Esophagus squamous epithelium (tissue), 5 donors: ENCODE data around the gene LCN9. TPM values are rescaled to one million over a fixed set of nuclear protein-coding genes. Genes with fewer than 3 reads are reported as not detected.
"Not testable (repeated sequence)": the region's sequence is repeated elsewhere in the genome, so short reads cannot be mapped to it uniquely, and the experiment has no call there.

Experiments used
- DNase-seq: peaks from one replicate; lab custom pipeline; 2025; lab: John Stamatoyannopoulos, UW
- H3K27ac ChIP-seq, 4 donors: fragments of 200-600 bp; sonication (generic); one replicate each; pipeline ENCODE4 v1.5.1; 2016 to 2019; ENCODE audit warnings: mild to moderate bottlenecking in 1 of 4
- H3K27me3 ChIP-seq, 4 donors: fragments of 200-600 bp; sonication (generic); 1 replicate in 3 of 4; 2 replicates in 1 of 4; pipeline versions ENCODE4 v1.5.1 to v1.6.0; 2017 to 2021; ENCODE audit warnings: antibody characterized with exemption in 1 of 4
- H3K36me3 ChIP-seq, 3 donors: fragments of 200-600 bp; sonication (generic); one replicate each; pipeline ENCODE4 v1.5.1; 2016 to 2019
- H3K4me1 ChIP-seq, 3 donors: fragments of 200-600 bp; sonication (generic); one replicate each; pipeline ENCODE4 v1.5.1; 2017 to 2019
- H3K4me3 ChIP-seq, 4 donors: fragments of 200-600 bp; sonication (generic); 1 replicate in 3 of 4; 2 replicates in 1 of 4; pipeline ENCODE4 v1.5.1; 2016 to 2019; ENCODE audit warnings: mild to moderate bottlenecking in 2 of 4, moderate library complexity in 1 of 4
- H3K9me3 ChIP-seq, 3 donors: fragments of 200-600 bp; sonication (generic); one replicate each; pipeline ENCODE4 v1.5.1; 2016 to 2019
- POLR2A ChIP-seq, 4 donors: fragments of 450-650 bp; IDR thresholded peaks; one replicate each; pipeline ENCODE4 v1.6.1; 2017; ENCODE audit warnings: antibody characterized with exemption in 4 of 4, mild to moderate bottlenecking in 4 of 4, moderate library complexity in 3 of 4
- WGBS, 2 donors: methylation state at CpG; one replicate each; pipeline ENCODE4 v1.1.5; 2018; 5-methylcytosine and 5-hydroxymethylcytosine counted together
- intact Hi-C: fragments of 100-400 bp; cut with DNase I; formaldehyde crosslinking; loops from one replicate; pipeline ENCODE4 v1.15.0; 2022
- total RNA-seq, 4 donors: library from RNA; depleted of rRNA; stranded (reverse); fragments of >200 nt; gene quantifications; one replicate each; pipeline ENCODE4 v1.1.0, GENCODE V29; 2016
- TF ChIP-seq, protein P1 (sequence below), 6 experiments: fragments of 450-650 bp in 4 of 6; fragments of 200-600 bp in 2 of 6; sonication (generic) in 2 of 6; IDR thresholded peaks; one replicate each; pipeline ENCODE4 v1.5.1; 2016 to 2019; ENCODE audit warnings: antibody characterized with exemption in 6 of 6, mild to moderate bottlenecking in 4 of 6, moderate library complexity in 4 of 6
- donor health status: DM: yes; HTN: yes; CAD: no.

The LCN9 gene
- total RNA-seq, 4 donors from 2014 or later: not detected

DNA sequence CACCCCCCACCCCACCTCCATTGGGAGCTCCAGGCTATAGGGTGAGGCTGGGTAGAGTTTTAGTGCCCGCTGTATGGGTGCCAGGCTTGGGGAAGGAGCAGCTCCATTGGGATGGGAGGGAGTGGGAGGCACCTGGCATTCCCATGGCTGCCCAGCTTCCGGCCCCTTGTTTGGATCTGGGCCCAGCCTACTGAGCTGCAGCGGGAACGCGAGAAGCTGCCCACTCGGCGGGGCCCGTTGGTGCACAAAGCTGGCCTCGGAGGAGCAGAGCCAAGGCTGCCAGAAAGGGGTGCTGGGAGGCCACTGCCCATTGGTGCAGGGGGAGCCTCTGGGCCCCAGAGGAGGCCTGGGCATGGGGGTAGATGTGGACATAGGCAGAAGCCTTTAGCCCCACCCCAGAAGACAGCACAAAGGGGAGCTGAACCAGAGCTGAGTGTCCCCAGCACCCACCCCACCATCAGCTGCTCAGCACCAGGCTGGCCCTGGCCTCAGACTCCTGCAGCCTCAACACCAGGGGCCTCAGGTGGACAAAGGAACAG, 4.4 kb downstream of the LCN9 start:
- TF ChIP-seq, protein P1, sequence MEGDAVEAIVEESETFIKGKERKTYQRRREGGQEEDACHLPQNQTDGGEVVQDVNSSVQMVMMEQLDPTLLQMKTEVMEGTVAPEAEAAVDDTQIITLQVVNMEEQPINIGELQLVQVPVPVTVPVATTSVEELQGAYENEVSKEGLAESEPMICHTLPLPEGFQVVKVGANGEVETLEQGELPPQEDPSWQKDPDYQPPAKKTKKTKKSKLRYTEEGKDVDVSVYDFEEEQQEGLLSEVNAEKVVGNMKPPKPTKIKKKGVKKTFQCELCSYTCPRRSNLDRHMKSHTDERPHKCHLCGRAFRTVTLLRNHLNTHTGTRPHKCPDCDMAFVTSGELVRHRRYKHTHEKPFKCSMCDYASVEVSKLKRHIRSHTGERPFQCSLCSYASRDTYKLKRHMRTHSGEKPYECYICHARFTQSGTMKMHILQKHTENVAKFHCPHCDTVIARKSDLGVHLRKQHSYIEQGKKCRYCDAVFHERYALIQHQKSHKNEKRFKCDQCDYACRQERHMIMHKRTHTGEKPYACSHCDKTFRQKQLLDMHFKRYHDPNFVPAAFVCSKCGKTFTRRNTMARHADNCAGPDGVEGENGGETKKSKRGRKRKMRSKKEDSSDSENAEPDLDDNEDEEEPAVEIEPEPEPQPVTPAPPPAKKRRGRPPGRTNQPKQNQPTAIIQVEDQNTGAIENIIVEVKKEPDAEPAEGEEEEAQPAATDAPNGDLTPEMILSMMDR (IDR thresholded peaks at IDR 0.05): no peak
- TF ChIP-seq POLR2A (IDR thresholded peaks at IDR 0.05): no peak
- H3K4me1 ChIP-seq: no peaks in the 10 kb centered on the region
- H3K36me3 ChIP-seq: no peaks in the 10 kb centered on the region
- no peaks in the 10 kb centered on the region for H3K9me3 ChIP-seq
- H3K27ac ChIP-seq: no peak overlapping the region
- H3K27me3 ChIP-seq: peaks cover 0 to 73% (median 0%) of the 10 kb centered on the region in 4 donors
- no peak overlapping the region for H3K4me3 ChIP-seq
- 70% methylated on average over 2 of the region's 9 CpGs; no CpG with 5 or more reads in 1 of the 2 donors for WGBS, 2 donors
- intact Hi-C loops: no loop called here
- no peak for DNase-seq

DNA sequence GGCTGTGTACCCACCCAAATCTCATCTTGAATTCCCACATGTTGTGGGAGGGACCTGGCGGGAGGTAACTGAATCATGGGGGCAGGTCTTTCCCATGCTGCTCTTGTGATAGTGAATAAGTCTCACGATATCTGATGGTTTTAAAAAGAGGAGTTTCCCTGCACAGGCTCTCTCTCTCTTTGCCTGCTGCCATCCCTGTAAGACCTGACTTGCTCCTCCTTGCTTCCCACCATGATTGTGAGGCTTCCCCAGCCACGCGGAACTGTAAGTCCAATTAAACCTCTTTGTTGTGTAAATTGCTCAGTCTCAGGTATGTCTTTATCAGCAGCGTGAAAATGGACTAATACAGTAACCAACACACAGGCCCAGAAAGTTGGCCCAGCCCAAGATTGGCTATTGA, 5.9 kb downstream of the LCN9 start:
- H3K36me3 ChIP-seq: not testable (repeated sequence)

DNA sequence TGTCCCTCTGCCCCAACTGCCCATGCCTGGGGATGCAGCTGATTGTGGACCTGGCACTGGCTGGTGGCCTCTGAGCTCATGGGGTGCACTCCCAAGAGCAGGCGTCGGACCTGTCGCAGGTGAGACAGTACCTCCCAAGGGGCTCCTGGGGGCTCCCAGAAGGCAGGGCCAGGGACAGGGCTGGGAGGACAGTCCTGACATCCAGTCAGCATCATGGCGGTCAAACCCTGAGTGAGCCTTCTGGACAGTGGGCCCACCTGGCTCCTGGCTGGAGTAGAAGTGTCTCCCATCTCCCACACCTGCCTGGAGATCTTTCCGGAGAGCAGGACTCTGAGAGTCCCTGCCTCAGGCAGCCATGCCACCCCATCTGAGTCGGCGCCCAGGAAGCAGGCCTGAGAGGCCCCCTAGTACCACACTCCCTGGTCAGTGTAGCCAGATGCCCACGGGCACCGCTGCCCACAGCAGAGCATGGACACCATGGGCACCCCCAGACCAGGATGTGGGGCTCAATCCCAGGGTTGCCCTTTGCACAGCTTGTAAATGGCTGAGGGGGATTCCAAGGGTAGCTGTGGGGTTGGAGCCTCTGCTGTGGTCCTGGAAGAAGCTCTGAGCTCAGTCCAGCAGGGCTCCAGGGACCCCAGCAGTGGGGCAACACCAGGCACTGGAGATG, 6.6 kb downstream of the LCN9 start:
- H3K36me3 ChIP-seq: no peaks in the 10 kb centered on the region
- no peak for TF ChIP-seq POLR2A (IDR thresholded peaks at IDR 0.05)
- TF ChIP-seq, protein P1 (IDR thresholded peaks at IDR 0.05): no peak
- H3K4me3 ChIP-seq: no peak overlapping the region
- DNase-seq: no peak
- H3K27me3 ChIP-seq: peaks cover 0 to 54% (median 0%) of the 10 kb centered on the region in 4 donors
- intact Hi-C loops: no loop called here
- WGBS, 2 donors: no CpG with 5 or more reads among the region's 9 CpGs
- no peak overlapping the region for H3K27ac ChIP-seq
- no peaks in the 10 kb centered on the region for H3K9me3 ChIP-seq
- H3K4me1 ChIP-seq: no peaks in the 10 kb centered on the region

More for the DNA sequence above, 5.9 kb downstream of the LCN9 start:
- WGBS, 2 donors: 93 to 100% methylated on average over 1 to 5 of the region's 5 CpGs
- intact Hi-C loops, H3K9me3 ChIP-seq, H3K4me1 ChIP-seq, H3K27ac ChIP-seq, H3K4me3 ChIP-seq, DNase-seq: not testable (repeated sequence)
- H3K27me3 ChIP-seq: peaks cover 0 to 62% (median 0%) of the 10 kb centered on the region in 4 donors

DNA sequence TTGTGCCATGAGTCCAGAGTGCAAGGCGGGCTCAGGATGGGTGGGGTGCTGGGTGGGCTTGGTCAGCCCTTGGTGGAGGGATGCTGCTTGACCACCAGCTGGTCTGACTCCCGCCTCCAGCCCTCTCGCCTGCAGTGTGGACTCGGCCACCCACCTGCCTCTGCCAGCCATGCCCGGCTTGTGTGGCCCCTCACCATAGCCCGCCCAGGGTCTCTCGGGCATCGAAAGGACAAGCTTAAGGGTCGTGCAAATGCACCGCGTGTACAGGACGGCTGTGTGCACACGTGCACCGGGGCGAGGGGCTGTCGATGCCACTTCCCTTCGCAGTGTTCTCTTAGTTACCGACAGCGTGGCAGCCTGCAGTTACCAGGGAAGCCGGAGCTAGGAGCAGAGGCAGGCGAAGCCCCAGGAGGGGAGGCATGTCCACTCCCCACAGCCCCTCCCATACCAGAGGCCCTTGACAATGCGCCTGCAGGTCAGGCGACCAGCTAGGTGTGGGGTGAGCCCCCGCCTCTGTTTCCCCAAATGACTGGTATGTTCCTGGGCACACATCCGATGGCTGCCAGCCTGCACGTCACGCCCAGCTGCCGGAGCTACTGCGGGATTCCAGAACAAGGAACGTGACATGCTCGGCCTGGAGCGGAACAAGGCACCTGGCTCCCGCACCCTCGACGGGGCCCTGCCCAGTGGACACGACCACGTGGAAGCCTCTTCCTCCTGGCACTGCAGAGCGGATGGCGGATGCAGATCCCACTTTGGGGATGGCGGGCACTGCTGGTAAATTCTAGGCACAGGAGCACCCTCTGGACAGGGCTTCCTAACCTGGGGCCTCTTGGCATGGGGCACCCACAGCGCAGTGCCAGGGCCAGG, 7.8 kb downstream of the LCN9 start:
- H3K27me3 ChIP-seq: peaks cover 0 to 42% (median 0%) of the 10 kb centered on the region in 4 donors
- 72% methylated on average over 5 of the region's 41 CpGs; no CpG with 5 or more reads in 1 of the 2 donors for WGBS, 2 donors
- no peaks in the 10 kb centered on the region for H3K9me3 ChIP-seq
- no peak overlapping the region for H3K27ac ChIP-seq
- H3K4me3 ChIP-seq: no peak overlapping the region
- DNase-seq: no peak
- H3K4me1 ChIP-seq: no peaks in the 10 kb centered on the region
- no peaks in the 10 kb centered on the region for H3K36me3 ChIP-seq
- intact Hi-C loops: no loop called here
- TF ChIP-seq, protein P1 (IDR thresholded peaks at IDR 0.05): no peak
- no peak for TF ChIP-seq POLR2A (IDR thresholded peaks at IDR 0.05)

DNA sequence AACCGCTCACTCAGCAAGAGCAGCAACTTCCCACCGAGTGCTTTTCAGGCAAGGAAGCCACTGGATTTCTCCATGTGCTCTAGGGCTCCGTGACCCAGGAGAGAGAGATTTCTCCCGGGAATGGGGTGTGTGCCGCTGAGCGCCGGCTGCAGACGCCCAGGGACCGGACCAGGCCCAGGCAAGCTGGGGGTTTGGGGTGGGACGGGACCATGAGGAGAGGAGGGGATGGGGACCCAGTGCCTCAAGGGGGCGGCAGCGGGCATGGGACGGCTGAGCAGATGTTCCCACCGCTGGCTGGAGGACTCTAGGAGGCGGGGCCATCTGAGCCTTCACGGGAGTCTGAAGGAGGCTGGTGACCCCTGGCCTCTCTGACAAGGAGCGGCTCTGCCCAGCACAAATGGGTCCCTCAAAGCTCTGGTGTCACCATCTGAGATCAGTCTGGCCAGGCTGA, 8.5 kb downstream of the LCN9 start:
- no peak for TF ChIP-seq POLR2A (IDR thresholded peaks at IDR 0.05)
- TF ChIP-seq, protein P1 (IDR thresholded peaks at IDR 0.05): no peak
- H3K9me3 ChIP-seq: no peaks in the 10 kb centered on the region
- WGBS, 2 donors: 21% methylated on average over 2 of the region's 17 CpGs; no CpG with 5 or more reads in 1 of the 2 donors
- no peaks in the 10 kb centered on the region for H3K4me1 ChIP-seq
- intact Hi-C loops: no loop called here
- H3K4me3 ChIP-seq: no peak overlapping the region
- H3K27ac ChIP-seq: no peak overlapping the region
- peaks cover 0 to 36% (median 0%) of the 10 kb centered on the region in 4 donors for H3K27me3 ChIP-seq
- DNase-seq: no peak
- H3K36me3 ChIP-seq: no peaks in the 10 kb centered on the region

DNA sequence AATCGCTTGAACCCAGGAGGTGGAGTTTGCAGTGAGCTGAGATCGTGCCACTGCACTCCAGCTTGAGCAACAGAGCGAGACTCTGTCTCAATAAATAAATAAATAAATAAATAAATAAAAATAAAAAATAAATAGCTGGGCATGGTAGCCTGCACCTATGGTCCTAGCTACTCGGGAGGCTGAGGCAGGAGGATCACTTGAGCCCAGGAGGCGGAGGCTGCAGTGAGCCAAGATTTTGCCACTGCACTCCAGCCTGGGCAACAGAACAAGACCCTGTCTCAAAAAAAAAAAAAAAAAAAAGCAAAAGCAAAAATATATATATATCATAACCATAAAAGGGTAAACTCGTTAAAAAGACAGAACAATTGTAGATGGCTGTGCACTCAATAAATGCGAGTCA, 9.7 kb downstream of the LCN9 start:
- H3K4me1 ChIP-seq, intact Hi-C loops, H3K27ac ChIP-seq, H3K36me3 ChIP-seq, H3K4me3 ChIP-seq, H3K9me3 ChIP-seq, DNase-seq: not testable (repeated sequence)
- peaks cover 0 to 27% (median 0%) of the 10 kb centered on the region in 4 donors for H3K27me3 ChIP-seq
- 76 to 87% methylated on average over 7 of the region's 7 CpGs for WGBS, 2 donors
